Measurements from ENCODE around the gene CIDEC.

The CIDEC gene

DNA sequence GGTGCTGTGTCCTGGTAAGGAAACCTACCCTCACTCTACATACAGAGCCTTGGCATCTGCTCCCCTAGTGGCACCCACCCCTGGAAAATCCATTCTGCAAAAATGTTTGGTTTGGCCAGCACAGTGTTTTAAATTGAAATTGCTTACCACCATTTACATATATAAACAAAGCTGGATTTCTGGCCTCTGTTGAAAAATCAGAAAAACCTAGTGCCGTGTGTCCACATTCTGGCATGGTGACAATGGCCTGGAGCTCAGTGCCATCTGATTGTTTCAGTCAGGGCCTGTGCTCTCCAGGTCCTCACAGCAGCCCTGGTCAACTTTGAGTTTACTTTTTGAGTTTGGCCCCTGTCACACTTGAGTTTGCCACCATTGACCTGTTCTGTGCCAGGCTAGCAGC, 34.0 kb upstream of the CIDEC start:
- POLR2A ChIA-PET = interaction anchor here (0.6 kb wide), 2 partner anchors 12 to 750 kb away, joined by 4 to 8 read pairs; no protein-coding TSS in a partner anchor

DNA sequence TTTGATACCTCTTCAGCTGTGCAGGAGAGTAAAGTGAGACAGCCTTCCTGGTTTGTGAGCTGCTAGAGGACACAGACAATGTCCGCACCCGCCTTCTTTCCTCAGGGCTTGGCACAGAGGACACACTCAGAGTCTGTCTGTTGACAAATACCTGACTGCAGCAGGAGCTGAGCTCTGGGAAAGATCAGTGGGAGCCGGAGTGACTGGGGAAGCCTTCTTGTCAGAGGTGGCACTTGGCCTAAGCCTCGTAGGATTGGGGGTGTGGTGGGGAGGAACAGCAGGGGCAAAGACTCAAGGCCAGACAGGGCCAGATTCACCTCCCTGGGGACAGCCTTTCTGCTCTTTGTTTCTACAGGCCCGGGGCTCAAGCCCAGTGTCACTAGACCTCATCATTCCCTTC, 33.5 kb upstream of the CIDEC start:
- H3K36me3 ChIP-seq (ENCODE audit: control insufficient read depth in 2 of 2, insufficient read depth in 1 of 2, low read length in 2 of 2) = no peaks in the 10 kb centered on the region
- ChIA-PET CTCF (interaction anchor here (1.1 kb wide), 1 partner anchor 59 kb away, joined by 3 read pairs; no protein-coding TSS in a partner anchor), POLR2A (no interaction called here)
- no peaks in the 10 kb centered on the region for H3K9me3 ChIP-seq (ENCODE audit: control insufficient read depth, insufficient read depth, low read depth, low read length)
- peaks cover 19% of the 10 kb centered on the region for H3K4me1 ChIP-seq (ENCODE audit: control insufficient read depth, insufficient read depth, low read length)
- no peak overlapping the region for H3K4me3 ChIP-seq (ENCODE audit: low read depth, low read length)
- no peak overlapping the region for H3K27ac ChIP-seq (ENCODE audit: extremely low read depth, low read depth, low read length)
- TF ChIP-seq ZNF174 (tag by site-specific recombination; IDR thresholded peaks at IDR 0.05) (no peak), ZNF571 (tag by site-specific recombination; IDR thresholded peaks at IDR 0.05) (no peak), ZNF132 (tag by site-specific recombination; IDR thresholded peaks at IDR 0.05; ENCODE audit: borderline replicate concordance) (no peak), ZNF555 (tag by site-specific recombination; conservative IDR thresholded peaks at IDR 0.05) (no peak), ZNF169 (tag by site-specific recombination; IDR thresholded peaks at IDR 0.05) (no peak), ZNF394 (tag by site-specific recombination; IDR thresholded peaks at IDR 0.05; ENCODE audit: borderline replicate concordance) (no peak), ZNF660 (tag by site-specific recombination; IDR thresholded peaks at IDR 0.05) (no peak)
- TF ChIP-seq, protein P1, sequence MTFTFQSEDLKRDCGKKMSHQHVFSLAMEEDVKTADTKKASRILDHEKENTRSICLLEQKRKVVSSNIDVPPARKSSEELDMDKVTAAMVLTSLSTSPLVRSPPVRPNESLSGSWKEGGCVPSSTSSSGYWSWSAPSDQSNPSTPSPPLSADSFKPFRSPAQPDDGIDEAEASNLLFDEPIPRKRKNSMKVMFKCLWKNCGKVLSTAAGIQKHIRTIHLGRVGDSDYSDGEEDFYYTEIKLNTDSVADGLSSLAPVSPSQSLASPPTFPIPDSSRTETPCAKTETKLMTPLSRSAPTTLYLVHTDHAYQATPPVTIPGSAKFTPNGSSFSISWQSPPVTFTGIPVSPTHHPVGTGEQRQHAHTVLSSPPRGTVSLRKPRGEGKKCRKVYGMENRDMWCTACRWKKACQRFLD (tag by site-specific recombination; IDR thresholded peaks at IDR 0.05) = no peak
- TF ChIP-seq, protein P2, sequence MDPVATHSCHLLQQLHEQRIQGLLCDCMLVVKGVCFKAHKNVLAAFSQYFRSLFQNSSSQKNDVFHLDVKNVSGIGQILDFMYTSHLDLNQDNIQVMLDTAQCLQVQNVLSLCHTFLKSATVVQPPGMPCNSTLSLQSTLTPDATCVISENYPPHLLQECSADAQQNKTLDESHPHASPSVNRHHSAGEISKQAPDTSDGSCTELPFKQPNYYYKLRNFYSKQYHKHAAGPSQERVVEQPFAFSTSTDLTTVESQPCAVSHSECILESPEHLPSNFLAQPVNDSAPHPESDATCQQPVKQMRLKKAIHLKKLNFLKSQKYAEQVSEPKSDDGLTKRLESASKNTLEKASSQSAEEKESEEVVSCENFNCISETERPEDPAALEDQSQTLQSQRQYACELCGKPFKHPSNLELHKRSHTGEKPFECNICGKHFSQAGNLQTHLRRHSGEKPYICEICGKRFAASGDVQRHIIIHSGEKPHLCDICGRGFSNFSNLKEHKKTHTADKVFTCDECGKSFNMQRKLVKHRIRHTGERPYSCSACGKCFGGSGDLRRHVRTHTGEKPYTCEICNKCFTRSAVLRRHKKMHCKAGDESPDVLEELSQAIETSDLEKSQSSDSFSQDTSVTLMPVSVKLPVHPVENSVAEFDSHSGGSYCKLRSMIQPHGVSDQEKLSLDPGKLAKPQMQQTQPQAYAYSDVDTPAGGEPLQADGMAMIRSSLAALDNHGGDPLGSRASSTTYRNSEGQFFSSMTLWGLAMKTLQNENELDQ (tag by site-specific recombination; IDR thresholded peaks at IDR 0.05; ENCODE audit: low read depth) = no peak

More for the DNA sequence above, 34.0 kb upstream of the CIDEC start:
- Histone ChIP-seq H3K27ac (ENCODE audit: extremely low read depth, low read depth, low read length) (no peak overlapping the region), H3K4me3 (ENCODE audit: low read depth, low read length) (no peak overlapping the region), H3K36me3 (ENCODE audit: control insufficient read depth in 2 of 2, insufficient read depth in 1 of 2, low read length in 2 of 2) (no peaks in the 10 kb centered on the region), H3K9me3 (ENCODE audit: control insufficient read depth, insufficient read depth, low read depth, low read length) (no peaks in the 10 kb centered on the region), H3K4me1 (ENCODE audit: control insufficient read depth, insufficient read depth, low read length) (peaks cover 19% of the 10 kb centered on the region)
- CTCF ChIA-PET = interaction anchor here (1.1 kb wide), 1 partner anchor 59 kb away, joined by 3 read pairs; no protein-coding TSS in a partner anchor
- TF ChIP-seq ZEB2 (tag by site-specific recombination; IDR thresholded peaks at IDR 0.05) (no peak), ZNF777 (tag by site-specific recombination; IDR thresholded peaks at IDR 0.05; ENCODE audit: borderline replicate concordance) (no peak)

DNA sequence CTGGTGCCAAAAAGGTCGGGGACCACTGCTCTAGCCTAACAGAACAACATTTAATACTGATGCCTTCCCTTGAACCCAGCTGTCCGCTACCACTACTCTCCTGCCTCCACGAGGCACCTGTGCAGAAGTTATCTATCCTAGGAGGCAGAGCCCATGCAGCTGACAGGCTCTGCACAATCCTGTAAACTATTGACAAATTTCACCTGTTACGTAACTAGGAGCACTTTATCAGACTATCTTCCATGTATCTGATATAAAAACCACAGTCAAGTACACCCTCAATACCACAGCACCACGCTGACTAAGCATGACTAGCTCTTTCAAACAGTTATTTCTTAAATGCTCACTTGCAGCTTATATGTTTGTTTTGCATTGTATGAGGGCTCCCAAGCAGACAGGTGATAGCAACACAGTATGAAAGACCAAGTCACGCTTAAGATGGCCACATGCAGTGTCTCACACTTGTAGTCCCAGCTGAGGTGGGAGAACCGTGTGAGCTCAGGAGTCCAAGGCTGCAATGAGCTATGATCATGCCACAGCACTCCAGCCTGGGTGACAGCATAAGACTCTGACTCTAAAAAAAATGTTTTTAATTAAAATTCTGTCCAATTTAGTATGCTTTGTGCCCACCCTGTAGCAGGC, 32.4 kb upstream of the CIDEC start:
- POLR2A ChIA-PET = interaction anchor here (0.9 to 1.5 kb wide), 3 partner anchors 15 to 34 kb away, joined by 3 to 4 read pairs (median 4); partner anchors contain the start of gene CRELD1
- CTCF ChIA-PET = interaction anchor here (0.7 to 2.8 kb wide), 6 partner anchors 8 to 318 kb away, joined by 3 to 16 read pairs (median 6); partner anchors contain the start of gene IL17RE
- H3K4me1 ChIP-seq (ENCODE audit: control insufficient read depth, insufficient read depth, low read length) = peaks cover 19% of the 10 kb centered on the region

DNA sequence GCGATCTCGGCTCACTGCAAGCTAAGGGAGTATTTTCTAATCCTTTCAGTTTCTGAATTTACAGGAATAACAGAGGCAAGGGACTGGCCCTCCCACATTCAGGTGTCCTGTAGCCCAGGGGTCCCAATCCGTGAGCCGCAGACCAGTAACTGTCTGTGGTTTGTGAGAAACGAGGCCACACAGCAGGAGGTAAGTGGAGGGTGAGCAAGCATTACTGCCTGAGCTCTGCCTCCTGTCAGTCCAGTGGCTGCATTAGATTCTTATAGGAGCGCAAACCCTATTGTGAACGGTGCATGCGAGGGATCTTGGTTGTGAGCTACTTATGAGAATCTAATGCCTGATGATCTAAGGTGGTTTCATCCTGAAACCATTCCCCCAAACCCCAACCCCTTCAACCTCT, 31.8 kb upstream of the CIDEC start:
- H3K4me1 ChIP-seq (ENCODE audit: control insufficient read depth, insufficient read depth, low read length) = peaks cover 16% of the 10 kb centered on the region
- H3K27ac ChIP-seq (ENCODE audit: extremely low read depth, low read depth, low read length) = no peak overlapping the region
- POLR2A ChIA-PET = interaction anchor here (0.6 to 1.5 kb wide), 4 partner anchors 14 to 67 kb away, joined by 3 to 4 read pairs (median 4); partner anchors contain the start of gene CRELD1
- no peaks in the 10 kb centered on the region for H3K9me3 ChIP-seq (ENCODE audit: control insufficient read depth, insufficient read depth, low read depth, low read length)
- CTCF ChIA-PET = interaction anchor here (0.8 to 2.8 kb wide), 3 partner anchors 20 to 63 kb away, joined by 5 to 16 read pairs (median 7); no protein-coding TSS in a partner anchor
- no peak overlapping the region for H3K4me3 ChIP-seq (ENCODE audit: low read depth, low read length)
- no peaks in the 10 kb centered on the region for H3K36me3 ChIP-seq (ENCODE audit: control insufficient read depth in 2 of 2, insufficient read depth in 1 of 2, low read length in 2 of 2)
- TF ChIP-seq ZBTB8A (tag by site-specific recombination; IDR thresholded peaks at IDR 0.05) (peak; percentile 38; the same call in 1 of the 2 replicates), ZNF311 (tag by site-specific recombination; IDR thresholded peaks at IDR 0.05; ENCODE audit: borderline replicate concordance) (no peak)

More for the DNA sequence above, 32.4 kb upstream of the CIDEC start:
- H3K27ac ChIP-seq (ENCODE audit: extremely low read depth, low read depth, low read length) = no peak overlapping the region
- no peaks in the 10 kb centered on the region for H3K9me3 ChIP-seq (ENCODE audit: control insufficient read depth, insufficient read depth, low read depth, low read length)
- no peaks in the 10 kb centered on the region for H3K36me3 ChIP-seq (ENCODE audit: control insufficient read depth in 2 of 2, insufficient read depth in 1 of 2, low read length in 2 of 2)
- TF ChIP-seq FEZF1 (tag by site-specific recombination; IDR thresholded peaks at IDR 0.05) = peak; percentile 40
- TF ChIP-seq HOXC10 (CRISPR knock-in tag; IDR thresholded peaks at IDR 0.05) = no peak
- no peak for TF ChIP-seq ZFP41 (tag by site-specific recombination; IDR thresholded peaks at IDR 0.05; ENCODE audit: borderline replicate concordance)
- TF ChIP-seq SCRT2 (tag by site-specific recombination; IDR thresholded peaks at IDR 0.05) = 0 out of 2 replicates have a peak, but pooled peaks have one; percentile 28
- TF ChIP-seq ZIC2 (tag by site-specific recombination; IDR thresholded peaks at IDR 0.05) = peak; percentile 29; the same call in 1 of the 2 replicates
- H3K4me3 ChIP-seq (ENCODE audit: low read depth, low read length) = no peak overlapping the region
